ENCODE results near the gene DNAH11. TPM values are rescaled to one million over a fixed set of nuclear protein-coding genes. Genes with fewer than 3 reads are reported as not detected.
"Not testable (repeated sequence)": the region's sequence is repeated elsewhere in the genome, so short reads cannot be mapped to it uniquely, and the experiment has no call there.

Gene DNAH11
- total and polyA plus RNA-seq, 8 donors, result 0.46 to 3.8 (median 1.1) TPM

GRCh38 chr7:21923658-21924057, 380.8 kb downstream of the DNAH11 start:
- no peaks in the 10 kb centered on the region for H3K27me3 ChIP-seq
- intact Hi-C loops (cut with DNase I), result no loop called here
- no peaks in the 10 kb centered on the region for H3K4me1 ChIP-seq
- no peak overlapping the region for H3K27ac ChIP-seq
- 16 to 17% methylated on average over 2 of the region's 2 CpGs for WGBS, 2 donors
- no peak for DNase-seq
- peak in 2 of 4 donors; percentile 61 to 65 for ATAC-seq
- no peak for TF ChIP-seq CTCF (IDR thresholded peaks at IDR 0.05)
- H3K4me3 ChIP-seq, result no peak overlapping the region
- no peaks in the 10 kb centered on the region for H3K36me3 ChIP-seq
- H3K9me3 ChIP-seq, result no peaks in the 10 kb centered on the region
- FAIRE-seq, result no peak

GRCh38 chr7:21926448-21926847, 383.6 kb downstream of the DNAH11 start:
- Histone ChIP-seq H3K27me3 (no peaks in the 10 kb centered on the region), H3K4me1 (no peaks in the 10 kb centered on the region), H3K36me3 (no peaks in the 10 kb centered on the region), H3K4me3 (no peak overlapping the region), H3K9me3 (no peaks in the 10 kb centered on the region), H3K27ac (no peak overlapping the region)
- TF ChIP-seq CTCF (IDR thresholded peaks at IDR 0.05), result no peak
- no peak for ATAC-seq
- DNase-seq, result no peak
- 92 to 100% methylated on average over 1 of the region's 1 CpG for WGBS, 2 donors
- intact Hi-C loops (cut with DNase I), result no loop called here
- no peak for FAIRE-seq

DNA sequence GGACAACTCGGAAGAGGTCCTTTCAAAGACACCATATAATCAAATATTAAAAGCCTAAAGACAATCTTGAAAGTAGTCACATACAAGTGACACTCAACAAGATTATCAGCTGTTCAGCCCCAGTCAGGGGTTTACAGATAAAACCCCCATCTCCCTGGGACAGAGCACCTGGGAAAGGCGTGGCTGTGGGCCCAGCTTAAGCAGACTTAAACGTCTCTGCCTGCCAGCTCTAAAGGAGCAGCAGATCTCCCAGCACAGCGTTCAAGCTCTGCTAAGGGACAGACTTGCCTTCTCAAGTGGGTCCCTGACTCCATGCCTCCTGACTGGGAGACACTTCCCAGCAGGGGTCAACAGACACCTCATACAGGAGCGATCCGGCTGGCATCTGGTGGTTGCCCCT, 384.9 kb downstream of the DNAH11 start:
- 62 to 66% methylated on average over 6 of the region's 6 CpGs for WGBS, 2 donors
- no peaks in the 10 kb centered on the region for H3K27me3 ChIP-seq
- no peak overlapping the region for H3K27ac ChIP-seq
- DNase-seq, result no peak
- intact Hi-C loops (cut with DNase I), result no loop called here
- no peak for ATAC-seq
- H3K4me3 ChIP-seq, result no peak overlapping the region
- no peaks in the 10 kb centered on the region for H3K9me3 ChIP-seq
- no peak for FAIRE-seq
- no peaks in the 10 kb centered on the region for H3K36me3 ChIP-seq
- no peak for TF ChIP-seq CTCF (IDR thresholded peaks at IDR 0.05)
- no peaks in the 10 kb centered on the region for H3K4me1 ChIP-seq

DNA sequence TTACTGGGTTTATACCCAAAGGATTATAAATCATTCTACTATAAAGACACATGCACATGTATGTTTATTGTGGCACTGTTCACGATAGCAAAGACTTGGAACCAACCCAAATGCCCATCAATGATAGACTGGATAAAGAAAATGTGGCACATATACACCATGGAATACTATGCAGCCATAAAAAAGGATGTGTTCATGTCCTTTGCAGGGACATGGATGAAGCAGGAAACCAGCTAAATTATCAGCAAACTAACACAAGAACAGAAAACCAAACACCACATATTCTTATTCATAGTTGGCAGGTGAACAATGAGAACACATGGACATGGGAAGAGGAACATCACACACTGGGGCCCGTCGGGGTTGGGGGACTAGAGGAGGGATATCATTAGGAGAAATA, 390.5 kb downstream of the DNAH11 start:
- H3K36me3 ChIP-seq; H3K27me3 ChIP-seq; ATAC-seq; intact Hi-C loops (cut with DNase I); H3K9me3 ChIP-seq; DNase-seq; H3K4me1 ChIP-seq; H3K4me3 ChIP-seq; H3K27ac ChIP-seq; FAIRE-seq: not testable (repeated sequence)
- 79 to 81% methylated on average over 3 of the region's 3 CpGs for WGBS, 2 donors

DNA sequence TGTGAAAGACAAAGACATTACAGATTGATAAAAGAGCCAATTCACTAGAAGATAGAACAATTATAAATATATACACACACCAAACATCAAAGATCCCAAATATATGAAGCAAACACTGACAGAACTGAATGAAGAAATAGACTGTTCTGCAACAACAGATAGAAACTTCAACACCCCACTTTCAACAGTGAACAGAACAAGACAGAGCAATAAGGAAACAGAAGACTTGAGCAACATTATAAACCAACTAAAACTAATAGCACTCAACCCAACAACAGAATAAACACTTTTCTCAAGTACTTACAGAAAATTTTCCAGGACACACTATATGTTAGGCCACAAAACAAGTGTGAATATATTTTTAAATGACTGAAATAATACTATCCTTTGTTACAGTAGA, 392.0 kb downstream of the DNAH11 start:
- H3K4me3 ChIP-seq, result no peak overlapping the region
- H3K27ac ChIP-seq, result no peak overlapping the region
- no peaks in the 10 kb centered on the region for H3K36me3 ChIP-seq
- no peaks in the 10 kb centered on the region for H3K9me3 ChIP-seq
- intact Hi-C loops (cut with DNase I), result no loop called here
- ATAC-seq, result no peak
- DNase-seq, result no peak
- no peaks in the 10 kb centered on the region for H3K4me1 ChIP-seq
- H3K27me3 ChIP-seq, result no peaks in the 10 kb centered on the region
- TF ChIP-seq CTCF (IDR thresholded peaks at IDR 0.05), result no peak
- FAIRE-seq, result no peak

DNA sequence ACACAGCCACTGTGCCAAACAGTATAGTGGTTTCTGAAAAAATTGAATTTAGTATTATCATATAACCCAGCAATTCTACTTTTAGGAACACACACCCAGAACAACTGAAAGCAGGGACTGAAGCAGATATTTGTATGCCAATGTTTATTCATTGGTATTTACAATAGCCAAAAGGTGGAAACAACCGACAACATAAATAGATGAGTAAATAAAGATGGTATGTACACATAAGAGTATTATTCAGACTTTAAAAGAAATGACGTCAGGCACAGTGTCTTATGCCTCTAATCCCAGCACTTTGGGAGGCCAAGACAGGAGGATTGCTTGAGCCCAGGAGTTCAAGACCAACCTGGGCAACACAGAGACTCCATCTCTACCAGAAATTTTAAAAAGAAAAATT, 395.6 kb downstream of the DNAH11 start:
- Histone ChIP-seq H3K27ac (no peak overlapping the region), H3K4me1 (peaks cover 0 to 9% (median 6%) of the 10 kb centered on the region in 3 donors), H3K9me3 (no peaks in the 10 kb centered on the region), H3K36me3 (no peaks in the 10 kb centered on the region), H3K4me3 (no peak overlapping the region), H3K27me3 (no peaks in the 10 kb centered on the region)
- FAIRE-seq, result no peak
- TF ChIP-seq CTCF (IDR thresholded peaks at IDR 0.05), result no peak
- no peak for ATAC-seq
- intact Hi-C loops (cut with DNase I), result no loop called here
- 80 to 89% methylated on average over 2 of the region's 2 CpGs for WGBS, 2 donors
- no peak for DNase-seq

All from pancreas (tissue), 10 donors.